Neural cell (in vitro differentiated cells): ENCODE data around the gene FZD2. TPM values are rescaled to one million over a fixed set of nuclear protein-coding genes. Genes with fewer than 3 reads are reported as not detected.
"Not testable (repeated sequence)": the region's sequence is repeated elsewhere in the genome, so short reads cannot be mapped to it uniquely, and the experiment has no call there.

Experiments
- H2AFZ ChIP-seq: fragments of 200-600, 300-800 bp; sonication (generic), shearing (Covaris generic); 2 replicates; pipeline ENCODE4 v1.6.0; 2014; ENCODE audit warnings: low read depth, mild to moderate bottlenecking, antibody characterized with exemption, low read length, moderate library complexity
- H3F3A ChIP-seq: fragments of 200-600 bp; shearing (Covaris generic); 2 replicates; pipeline ENCODE4 v1.6.1; 2016; ENCODE audit warnings: mild to moderate bottlenecking, moderate library complexity, mixed read lengths, antibody characterized with exemption, low read length; ENCODE audit not compliant: insufficient read depth, poor library complexity, severe bottlenecking
- H3K27ac ChIP-seq: fragments of 200-600, 300-800 bp; sonication (generic), shearing (Covaris generic); 2 replicates; pipeline ENCODE4 v1.5.1; 2014; ENCODE audit warnings: mild to moderate bottlenecking, low read length, moderate library complexity
- H3K27me3 ChIP-seq: fragments of 300-800, 200-600 bp; sonication (generic), shearing (Covaris generic); 2 replicates; pipeline ENCODE4 v1.6.0; 2014; ENCODE audit warnings: mild to moderate bottlenecking, low read depth, low read length, moderate library complexity; ENCODE audit not compliant: insufficient read depth
- H3K36me3 ChIP-seq: fragments of 300-800, 200-600 bp; sonication (generic), shearing (Covaris generic); 2 replicates; pipeline ENCODE4 v1.5.1; 2014; ENCODE audit warnings: mild to moderate bottlenecking, antibody characterized with exemption, low read length, moderate library complexity; ENCODE audit not compliant: insufficient read depth
- H3K4me2 ChIP-seq: fragments of 300-800, 200-600 bp; sonication (generic), shearing (Covaris generic); 2 replicates; pipeline ENCODE4 v1.6.0; 2014; ENCODE audit warnings: mild to moderate bottlenecking, low read length
- H3K4me3 ChIP-seq: fragments of 300-800, 200-600 bp; sonication (generic), shearing (Covaris generic); 2 replicates; pipeline ENCODE4 v1.5.1; 2014; ENCODE audit warnings: mild to moderate bottlenecking, low read length, moderate library complexity
- H3K79me2 ChIP-seq: fragments of 200-600 bp; shearing (Covaris generic); replicated peaks from 2 replicates; pipeline ENCODE4 v1.6.0; 2014; ENCODE audit warnings: mild to moderate bottlenecking, low read length, moderate library complexity; ENCODE audit not compliant: insufficient read depth
- H3K9ac ChIP-seq: fragments of 300-800, 200-600 bp; sonication (generic), shearing (Covaris generic); 2 replicates; pipeline ENCODE4 v1.6.1; 2016; ENCODE audit warnings: mild to moderate bottlenecking, low read length, mixed read lengths
- H3K9me2 ChIP-seq: fragments of 200-600 bp; shearing (Covaris generic); 2 replicates; pipeline ENCODE4 v1.6.1; 2016; ENCODE audit warnings: mild to moderate bottlenecking, low read length, mixed read lengths; ENCODE audit not compliant: insufficient read depth
- H3K9me3 ChIP-seq: fragments of 200-600, 300-800 bp; sonication (generic), shearing (Covaris generic); 2 replicates; pipeline ENCODE4 v1.6.1; 2016; ENCODE audit warnings: mild to moderate bottlenecking, mixed run types, low read length, moderate library complexity, mixed read lengths
- H4K20me1 ChIP-seq: fragments of 200-600 bp; shearing (Covaris generic); 2 replicates; pipeline ENCODE4 v1.6.1; 2016; ENCODE audit warnings: mild to moderate bottlenecking, mixed run types; ENCODE audit not compliant: insufficient read depth
- EP300 ChIP-seq: fragments of 450-650 bp; conservative IDR thresholded peaks from 2 replicates; pipeline ENCODE4 v1.6.1; 2014; ENCODE audit warnings: antibody characterized with exemption, mild to moderate bottlenecking, moderate library complexity; ENCODE audit not compliant: poor library complexity, severe bottlenecking
- EZH2 ChIP-seq: fragments of 200-600, 300-800 bp; shearing (Covaris generic), sonication (generic); IDR thresholded peaks from 2 replicates; pipeline ENCODE4 v1.6.1; 2014; ENCODE audit warnings: antibody characterized with exemption, low read length, borderline replicate concordance, mild to moderate bottlenecking; ENCODE audit not compliant: insufficient read depth, poor library complexity, severe bottlenecking
- MXI1 ChIP-seq: fragments of 450-650 bp; conservative IDR thresholded peaks from 2 replicates; pipeline ENCODE4 v1.6.1; 2014; ENCODE audit warnings: antibody characterized with exemption, mild to moderate bottlenecking; ENCODE audit not compliant: poor library complexity, severe bottlenecking
- POLR2AphosphoS5 ChIP-seq: IDR thresholded peaks from 2 replicates; pipeline ENCODE4 v1.6.1; 2012
- RAD21 ChIP-seq: fragments of 450-650 bp; conservative IDR thresholded peaks from 2 replicates; pipeline ENCODE4 v1.6.1; 2014; ENCODE audit warnings: antibody characterized with exemption, mild to moderate bottlenecking, moderate library complexity
- SMC3 ChIP-seq: fragments of 450-650 bp; conservative IDR thresholded peaks from 2 replicates; pipeline ENCODE4 v1.6.1; 2014; ENCODE audit warnings: antibody characterized with exemption, mild to moderate bottlenecking, moderate library complexity; ENCODE audit not compliant: poor library complexity
- TAF1 ChIP-seq: IDR thresholded peaks from 2 replicates; pipeline ENCODE4 v1.6.1; 2012; ENCODE audit warnings: low read depth
- polyA minus RNA-seq: library from RNA; depleted of rRNA, polyadenylated mRNA; stranded (reverse); fragments of >200 nt; gene quantifications from 2 replicates; pipeline ENCODE4 v1.2.3, GENCODE V29; 2014
- polyA plus RNA-seq: library from polyadenylated mRNA; depleted of rRNA; stranded (reverse); fragments of >200 nt; gene quantifications from 2 replicates; pipeline ENCODE4 v1.2.3, GENCODE V29; 2014
- TF ChIP-seq, protein P1 (sequence below): fragments of 450-650 bp; IDR thresholded peaks from 2 replicates; pipeline ENCODE4 v1.5.1; 2014; ENCODE audit warnings: antibody characterized with exemption, mild to moderate bottlenecking, moderate library complexity; ENCODE audit not compliant: poor library complexity, severe bottlenecking
- TF ChIP-seq, protein P2 (sequence below): IDR thresholded peaks from 2 replicates; pipeline ENCODE4 v1.6.1; 2012; ENCODE audit warnings: borderline replicate concordance

FZD2 gene
- polyA plus RNA-seq (2.5 and 3.0 TPM in 2 replicates), polyA minus RNA-seq (2.3 and 2.7 TPM in 2 replicates)

GRCh38 chr17:44556832-44557606, at the start of gene FZD2:
FZD2 (plus strand) TSS chr17:44557484; CDS start chr17:44557689, 205 bp downstream.
- Histone ChIP-seq H3K36me3 (no peaks in the 10 kb centered on the region), H3F3A (no peaks in the 10 kb centered on the region), H2AFZ (peak within 1 kb of the TSS; percentile 68), H3K79me2 (peaks cover 39% of the 10 kb centered on the region), H3K4me3 (peak within 1 kb of the TSS; percentile 74), H3K9ac (peak within 1 kb of the TSS; percentile 53), H3K9me3 (no peaks in the 10 kb centered on the region), H4K20me1 (no peaks in the 10 kb centered on the region), H3K27ac (no peak within 1 kb of the TSS), H3K9me2 (no peaks in the 10 kb centered on the region), H3K27me3 (peaks cover 14% of the 10 kb centered on the region), H3K4me2 (peak within 1 kb of the TSS; percentile 50)
- TF ChIP-seq MXI1 = no peak
- no peak for TF ChIP-seq EP300
- no peak for TF ChIP-seq RAD21
- TF ChIP-seq, protein P1, sequence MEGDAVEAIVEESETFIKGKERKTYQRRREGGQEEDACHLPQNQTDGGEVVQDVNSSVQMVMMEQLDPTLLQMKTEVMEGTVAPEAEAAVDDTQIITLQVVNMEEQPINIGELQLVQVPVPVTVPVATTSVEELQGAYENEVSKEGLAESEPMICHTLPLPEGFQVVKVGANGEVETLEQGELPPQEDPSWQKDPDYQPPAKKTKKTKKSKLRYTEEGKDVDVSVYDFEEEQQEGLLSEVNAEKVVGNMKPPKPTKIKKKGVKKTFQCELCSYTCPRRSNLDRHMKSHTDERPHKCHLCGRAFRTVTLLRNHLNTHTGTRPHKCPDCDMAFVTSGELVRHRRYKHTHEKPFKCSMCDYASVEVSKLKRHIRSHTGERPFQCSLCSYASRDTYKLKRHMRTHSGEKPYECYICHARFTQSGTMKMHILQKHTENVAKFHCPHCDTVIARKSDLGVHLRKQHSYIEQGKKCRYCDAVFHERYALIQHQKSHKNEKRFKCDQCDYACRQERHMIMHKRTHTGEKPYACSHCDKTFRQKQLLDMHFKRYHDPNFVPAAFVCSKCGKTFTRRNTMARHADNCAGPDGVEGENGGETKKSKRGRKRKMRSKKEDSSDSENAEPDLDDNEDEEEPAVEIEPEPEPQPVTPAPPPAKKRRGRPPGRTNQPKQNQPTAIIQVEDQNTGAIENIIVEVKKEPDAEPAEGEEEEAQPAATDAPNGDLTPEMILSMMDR = no peak
- TF ChIP-seq, protein P2, sequence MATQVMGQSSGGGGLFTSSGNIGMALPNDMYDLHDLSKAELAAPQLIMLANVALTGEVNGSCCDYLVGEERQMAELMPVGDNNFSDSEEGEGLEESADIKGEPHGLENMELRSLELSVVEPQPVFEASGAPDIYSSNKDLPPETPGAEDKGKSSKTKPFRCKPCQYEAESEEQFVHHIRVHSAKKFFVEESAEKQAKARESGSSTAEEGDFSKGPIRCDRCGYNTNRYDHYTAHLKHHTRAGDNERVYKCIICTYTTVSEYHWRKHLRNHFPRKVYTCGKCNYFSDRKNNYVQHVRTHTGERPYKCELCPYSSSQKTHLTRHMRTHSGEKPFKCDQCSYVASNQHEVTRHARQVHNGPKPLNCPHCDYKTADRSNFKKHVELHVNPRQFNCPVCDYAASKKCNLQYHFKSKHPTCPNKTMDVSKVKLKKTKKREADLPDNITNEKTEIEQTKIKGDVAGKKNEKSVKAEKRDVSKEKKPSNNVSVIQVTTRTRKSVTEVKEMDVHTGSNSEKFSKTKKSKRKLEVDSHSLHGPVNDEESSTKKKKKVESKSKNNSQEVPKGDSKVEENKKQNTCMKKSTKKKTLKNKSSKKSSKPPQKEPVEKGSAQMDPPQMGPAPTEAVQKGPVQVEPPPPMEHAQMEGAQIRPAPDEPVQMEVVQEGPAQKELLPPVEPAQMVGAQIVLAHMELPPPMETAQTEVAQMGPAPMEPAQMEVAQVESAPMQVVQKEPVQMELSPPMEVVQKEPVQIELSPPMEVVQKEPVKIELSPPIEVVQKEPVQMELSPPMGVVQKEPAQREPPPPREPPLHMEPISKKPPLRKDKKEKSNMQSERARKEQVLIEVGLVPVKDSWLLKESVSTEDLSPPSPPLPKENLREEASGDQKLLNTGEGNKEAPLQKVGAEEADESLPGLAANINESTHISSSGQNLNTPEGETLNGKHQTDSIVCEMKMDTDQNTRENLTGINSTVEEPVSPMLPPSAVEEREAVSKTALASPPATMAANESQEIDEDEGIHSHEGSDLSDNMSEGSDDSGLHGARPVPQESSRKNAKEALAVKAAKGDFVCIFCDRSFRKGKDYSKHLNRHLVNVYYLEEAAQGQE = no peak
- TF ChIP-seq POLR2AphosphoS5 = no peak
- TF ChIP-seq TAF1 = no peak
- no peak for TF ChIP-seq SMC3
- no peak for TF ChIP-seq EZH2

DNA sequence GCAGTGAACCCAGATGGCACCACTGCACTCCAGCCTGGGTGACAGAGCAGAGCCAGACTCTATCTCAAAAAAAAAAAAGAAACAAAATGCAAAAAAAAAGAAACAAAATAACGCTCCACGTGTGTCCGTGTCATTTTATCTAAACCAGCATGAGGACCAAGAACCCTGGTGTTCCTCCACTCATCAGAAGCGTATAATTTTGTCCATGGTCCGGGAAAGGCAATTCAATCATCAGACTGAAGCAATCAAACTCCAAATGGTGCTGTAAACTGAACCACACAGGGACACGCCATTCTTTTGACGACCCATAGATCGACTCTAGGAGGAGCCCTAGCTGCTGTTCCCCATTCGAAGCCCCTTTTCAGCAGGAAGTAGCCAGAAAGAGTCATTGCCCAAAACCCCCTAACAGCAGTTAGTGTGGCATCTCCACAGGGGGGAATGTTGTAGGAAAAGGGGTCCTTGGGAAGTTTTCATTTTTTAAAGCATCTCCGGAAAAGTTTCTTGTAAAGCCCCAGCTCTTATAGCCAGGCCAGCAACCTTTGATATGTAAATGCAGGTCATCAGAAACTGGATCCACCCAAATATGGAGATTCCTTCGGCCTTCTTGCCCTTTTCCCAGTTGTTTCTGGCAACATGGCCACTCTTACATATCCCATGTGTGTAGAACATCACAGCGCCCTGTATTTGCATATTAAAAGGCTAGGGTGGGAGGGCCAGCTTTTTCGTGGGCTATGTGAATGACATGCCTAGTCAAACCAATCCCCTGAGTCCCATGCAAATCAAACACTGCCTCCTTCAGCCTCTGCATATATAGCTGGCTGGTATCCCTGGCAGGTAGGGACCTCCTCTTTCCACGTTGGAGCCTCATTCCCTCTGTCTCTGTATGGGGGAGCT, 45.8 kb upstream of the FZD2 start:
- TF ChIP-seq, protein P1 = peak; percentile 6
- not testable (repeated sequence) for H3K4me3 ChIP-seq, H3K36me3 ChIP-seq

More for the DNA sequence above, 45.8 kb upstream of the FZD2 start:
- H3K9me2 ChIP-seq, H3K27ac ChIP-seq, H3K4me2 ChIP-seq, H2AFZ ChIP-seq, H3K9me3 ChIP-seq, H3K27me3 ChIP-seq, H3K9ac ChIP-seq, H4K20me1 ChIP-seq, H3F3A ChIP-seq, H3K79me2 ChIP-seq: not testable (repeated sequence)
